Activated naive CD4-positive, alpha-beta T cell treated with anti-CD3 and anti-CD28 coated beads, Interleukin-2, amount 50 U/mL, for 16 hours (primary cell): ENCODE results near the gene AIP.
A peak's percentile ranks its signal among the peaks of the same experiment; 100 is the strongest.
"Not testable (repeated sequence)": the region's sequence is repeated elsewhere in the genome, so short reads cannot be mapped to it uniquely, and the experiment has no call there.

Source experiments
- DNase-seq: peaks from one replicate; pipeline ENCODE4 v3.0.0-alpha.2; 2020

The AIP gene

DNA sequence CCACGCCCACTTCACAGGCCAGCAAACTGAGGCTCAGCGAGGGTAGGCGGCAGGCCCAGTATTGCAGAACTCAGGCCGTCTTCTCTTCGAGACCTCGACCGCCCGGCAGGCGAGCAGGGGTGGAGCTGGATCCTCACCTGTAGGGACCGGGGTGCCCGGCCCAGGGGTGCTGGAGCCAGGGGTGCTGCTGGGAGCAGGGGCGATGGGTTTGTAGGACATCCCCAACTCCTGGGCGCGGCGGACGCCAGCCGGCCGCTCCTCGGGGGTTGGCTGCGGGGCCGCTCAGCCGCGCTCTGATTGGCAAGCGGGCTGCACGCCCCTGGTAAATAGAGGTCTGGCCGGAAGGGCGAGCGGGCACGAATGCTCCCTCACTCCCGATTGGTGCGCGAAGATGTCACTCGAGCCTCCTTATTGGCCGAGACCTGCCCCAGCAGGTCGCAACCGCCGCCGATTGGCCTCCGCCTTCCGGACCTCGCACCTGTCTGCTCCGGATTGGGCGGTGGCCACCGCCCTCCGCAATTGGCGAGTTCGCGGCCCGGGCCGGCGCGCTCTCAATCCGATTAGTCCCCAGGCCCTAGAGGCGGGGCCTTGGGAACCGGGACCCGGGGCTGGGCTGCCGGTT lies 25.1 kb downstream of the AIP start, which contains the start of gene CDK2AP2:
Gene CDK2AP2, minus strand, starts transcription at position 299 of the 622 bp plus-strand sequence. Its CDS starts 80 bp downstream, at position 219.
- peak; percentile 98 for DNase-seq

DNA sequence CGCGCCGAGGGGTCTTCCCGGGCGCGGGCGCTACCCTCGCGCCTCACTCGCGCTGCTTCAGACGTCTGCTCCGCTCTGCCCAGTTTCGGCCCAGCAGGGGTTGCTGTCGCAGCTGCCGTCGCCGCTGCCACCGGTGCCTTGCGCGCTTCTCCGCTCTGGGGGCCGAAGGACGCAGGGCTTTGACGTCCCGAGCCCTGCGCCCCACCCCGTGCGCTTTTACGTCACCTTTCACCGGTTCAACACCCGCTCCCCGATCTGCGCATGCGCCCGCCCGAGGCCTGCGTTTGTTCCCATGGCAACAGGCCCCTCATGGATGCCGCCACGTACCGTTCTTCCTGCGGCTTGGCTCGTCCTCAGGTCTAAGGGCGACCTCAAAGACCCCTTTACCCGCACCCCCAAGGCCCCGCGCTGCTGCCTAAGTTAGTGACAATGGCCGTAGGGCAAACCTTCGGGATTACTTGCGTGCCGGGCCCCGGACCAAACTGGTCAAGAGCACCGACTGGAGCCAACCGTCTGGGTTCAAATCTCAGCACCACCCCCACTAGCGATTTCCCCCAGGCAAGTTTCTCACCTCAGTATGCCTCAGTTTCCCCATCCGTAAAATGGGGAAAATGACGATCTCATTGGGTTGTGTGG lies 25.8 kb downstream of the AIP start:
- peak; percentile 99 for DNase-seq

GRCh38 chr11:67510023-67510345 lies 27.2 kb downstream of the AIP start:
- DNase-seq, result no peak

GRCh38 chr11:67511558-67511957 lies 28.7 kb downstream of the AIP start:
- not testable (repeated sequence) for DNase-seq

DNA sequence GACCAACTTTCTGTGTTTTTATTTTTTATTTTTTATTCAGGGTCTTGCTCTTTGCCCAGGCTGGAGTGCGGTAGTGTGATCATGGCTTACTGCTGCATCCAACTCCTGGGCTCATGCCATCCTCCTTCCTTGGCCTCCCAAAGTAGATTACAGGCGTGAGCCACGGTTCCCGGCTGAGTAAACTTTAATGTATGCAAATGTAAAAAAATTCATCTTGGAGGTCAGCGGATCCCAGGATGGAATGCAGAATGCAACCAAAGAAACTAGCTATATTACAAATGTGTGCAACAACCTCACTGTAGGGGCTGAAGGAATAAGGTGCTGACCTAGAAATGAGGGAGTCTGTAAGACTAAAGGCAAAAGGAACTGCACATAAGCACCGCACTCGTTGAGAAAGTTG lies 31.3 kb downstream of the AIP start:
- DNase-seq, result no peak

DNA sequence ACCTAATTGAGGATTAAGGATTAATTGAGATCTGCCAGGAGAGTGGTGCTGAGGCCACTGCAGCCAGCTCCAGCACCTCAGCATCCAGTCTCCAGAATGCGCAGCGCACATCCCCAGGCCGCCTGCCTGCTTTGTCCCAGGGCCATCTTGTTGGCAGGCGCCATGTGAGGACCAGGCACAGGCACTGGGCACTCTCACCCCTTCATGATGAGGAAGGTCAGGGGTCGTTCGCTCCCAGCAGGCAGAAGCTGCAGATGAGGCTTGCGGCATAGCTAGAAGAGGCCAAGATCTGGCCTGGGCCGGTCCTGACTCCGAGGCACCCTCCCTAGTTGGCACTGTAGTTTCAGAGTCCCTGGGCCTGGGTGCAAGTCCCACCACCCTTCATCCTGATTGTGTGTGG lies 34.0 kb downstream of the AIP start:
- no peak for DNase-seq

DNA sequence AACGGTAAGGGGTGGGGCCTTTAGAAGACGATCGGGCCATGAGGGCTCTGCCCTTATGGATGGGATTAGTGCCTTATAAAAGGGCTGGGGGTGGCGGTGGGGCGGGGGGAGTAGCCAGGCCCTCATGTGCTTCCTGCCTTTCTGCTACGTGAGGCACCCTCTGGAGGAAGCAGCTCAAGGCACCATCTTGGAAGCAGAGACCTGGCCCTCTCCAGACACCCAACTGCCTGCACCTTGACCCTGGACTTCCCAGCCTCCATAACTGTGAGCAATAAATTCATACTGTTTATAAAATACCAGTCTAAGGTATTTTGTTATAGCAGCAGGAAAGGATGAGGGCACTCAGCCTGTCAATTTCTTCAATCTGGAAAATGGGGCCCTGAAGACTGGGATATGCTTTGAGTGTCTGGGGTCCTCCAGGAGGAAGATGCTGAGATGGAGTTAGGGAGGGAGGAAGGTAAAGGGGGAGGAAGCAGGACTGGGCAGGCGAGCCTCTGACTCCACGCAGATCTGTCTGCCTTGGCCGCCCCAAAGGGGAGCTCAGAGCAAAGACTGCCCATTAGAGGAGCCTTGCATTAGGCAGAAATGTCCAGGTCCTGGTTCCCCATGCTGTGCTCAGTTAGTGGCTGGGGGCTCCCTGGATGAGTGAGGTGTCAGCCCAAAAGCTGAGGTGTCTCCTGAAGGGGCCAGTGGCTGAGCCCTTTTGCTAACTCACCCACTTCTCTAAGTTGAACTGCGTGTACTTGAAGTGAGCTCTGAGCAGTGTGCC lies 35.1 kb downstream of the AIP start:
- DNase-seq, result no peak

- DNase-seq, result no peak
Measured at GRCh38 chr11:67519726-67520125, 36.9 kb downstream of the AIP start.

DNA sequence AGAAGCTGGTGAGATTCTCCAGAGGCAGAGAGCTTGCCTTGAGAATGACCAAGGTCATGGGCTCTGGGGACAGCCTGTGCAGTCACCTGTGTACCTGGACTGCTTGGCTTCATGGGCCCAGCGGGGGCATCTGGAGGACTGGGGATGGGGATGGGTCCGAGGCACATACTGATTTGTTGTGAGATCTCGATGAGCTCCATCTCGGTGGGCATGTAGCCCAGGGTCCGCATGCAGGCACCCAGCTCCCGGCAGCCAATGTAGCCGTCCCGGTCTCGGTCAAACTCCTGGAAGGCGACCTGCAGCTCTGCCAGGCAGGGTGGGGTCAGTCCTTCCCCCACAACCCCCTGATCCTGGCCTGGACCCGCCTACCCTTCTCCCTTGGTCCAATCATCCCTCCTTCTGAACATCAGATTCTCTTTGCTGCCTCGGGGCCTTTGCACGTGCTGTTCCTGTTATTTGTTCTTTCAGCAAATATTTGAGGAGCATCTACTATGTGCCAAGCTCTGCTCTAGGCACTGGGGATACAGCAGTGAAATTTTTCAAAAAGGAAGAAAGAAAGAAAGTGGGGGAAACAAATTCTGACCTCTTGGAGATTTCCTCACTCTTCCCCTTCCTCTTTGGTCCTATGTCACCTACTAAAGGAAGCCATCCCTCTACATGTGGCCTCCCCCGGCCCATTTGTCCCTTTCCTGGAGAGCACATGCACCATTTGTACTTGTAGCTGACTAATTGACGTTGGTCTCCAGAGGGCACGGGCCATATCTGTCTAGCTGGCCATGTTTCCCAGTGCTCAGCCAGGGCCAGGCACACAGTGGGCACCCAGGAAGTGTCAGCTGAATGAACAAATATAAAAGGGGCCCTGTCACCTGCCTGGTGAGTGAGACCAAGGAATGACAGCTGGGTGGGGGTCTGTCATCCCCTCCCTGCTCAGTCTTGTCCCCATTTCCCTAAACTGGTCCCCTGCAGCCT lies 38.3 kb downstream of the AIP start:
- no peak for DNase-seq

- DNase-seq, result no peak
Measured at GRCh38 chr11:67521924-67522323, 39.1 kb downstream of the AIP start.

GRCh38 chr11:67522338-67522737 lies 39.5 kb downstream of the AIP start:
- DNase-seq, result no peak

DNA sequence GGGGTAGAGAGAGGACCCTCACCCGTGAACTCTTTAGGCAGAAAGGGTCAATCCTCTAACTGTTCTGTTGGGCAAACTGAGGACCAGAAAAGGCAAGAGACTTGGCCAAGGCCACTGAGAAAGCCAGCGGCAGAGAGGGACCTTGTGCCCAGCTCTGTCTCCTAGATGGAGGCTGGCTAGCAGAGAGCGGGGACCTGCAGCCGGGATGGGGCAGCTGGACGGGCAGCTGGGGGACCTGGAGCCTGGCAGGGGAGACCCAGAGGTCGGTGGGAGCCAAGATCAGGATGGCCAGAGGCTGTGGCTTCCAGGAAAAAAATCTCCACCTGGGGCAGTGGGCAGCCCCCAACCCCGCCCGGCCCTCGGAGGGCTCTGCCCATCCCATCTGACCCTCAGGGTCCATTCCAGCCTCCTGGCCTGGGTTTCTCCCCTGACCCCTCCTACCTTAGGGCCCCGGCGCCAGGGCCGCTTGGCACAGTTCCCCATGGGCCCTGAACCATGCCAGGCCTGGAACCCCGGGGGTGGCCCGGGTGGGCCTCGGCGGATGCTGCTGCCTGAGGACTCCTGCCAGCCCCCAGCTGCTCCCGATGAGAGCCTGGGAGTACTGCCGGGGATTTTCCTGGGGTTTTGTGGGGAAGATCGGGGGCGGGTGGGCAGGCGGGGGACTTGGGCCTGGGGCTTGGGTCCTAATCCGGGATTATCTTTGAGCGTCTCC lies 40.2 kb downstream of the AIP start, which contains the start of gene CABP2:
Gene CABP2, minus strand, starts transcription at position 603 of the 712 bp plus-strand sequence. Its CDS starts 120 bp downstream, at position 483.
- no peak for DNase-seq

DNA sequence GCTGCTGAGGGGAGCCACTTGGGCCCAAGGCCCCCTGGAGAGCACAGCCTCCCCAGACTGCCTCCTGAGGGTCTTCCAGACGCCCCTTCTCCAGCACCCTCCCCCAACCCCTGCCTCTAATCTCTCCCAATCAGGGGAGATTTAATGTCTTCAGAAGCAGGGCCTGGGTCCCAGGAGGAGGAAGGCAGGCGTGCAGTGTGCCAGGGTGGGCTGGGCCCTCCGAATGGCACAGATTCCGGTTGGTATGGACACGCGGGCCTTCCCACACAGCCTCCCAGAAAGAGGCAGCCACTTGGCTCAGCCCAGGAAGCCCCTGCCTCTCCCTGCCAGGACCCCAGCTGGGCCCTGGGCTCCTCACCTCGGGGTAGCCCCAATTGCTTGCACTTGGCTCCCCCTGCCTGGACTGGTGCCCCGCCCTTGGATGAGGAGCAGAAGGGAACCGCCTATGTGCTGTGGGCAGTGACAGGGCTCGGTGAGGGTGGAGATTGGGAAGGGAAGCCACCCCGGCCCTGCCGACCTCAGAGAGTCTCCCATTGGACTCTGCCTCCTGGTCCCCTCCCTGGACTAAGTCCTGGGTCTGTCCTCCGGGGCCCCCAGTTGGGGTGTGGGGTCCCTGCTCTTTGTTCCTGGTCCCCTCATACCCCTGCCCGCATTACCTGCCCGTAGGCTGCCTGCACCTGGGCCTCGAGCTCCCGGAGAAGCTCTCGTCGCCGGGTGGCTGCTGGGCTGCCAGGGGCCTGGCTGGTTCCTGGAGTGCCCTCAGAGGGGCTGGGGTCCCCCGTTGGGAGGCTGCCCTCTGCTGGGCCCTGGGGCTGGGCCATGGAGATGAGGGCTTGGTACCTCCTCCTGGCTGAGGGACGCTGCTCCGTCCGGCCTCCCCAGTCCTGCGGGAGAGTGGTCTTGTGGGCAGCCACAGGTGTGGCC lies 41.0 kb downstream of the AIP start:
- DNase-seq, result no peak

- no peak for DNase-seq
Measured at GRCh38 chr11:67524480-67524808, 41.6 kb downstream of the AIP start.

DNA sequence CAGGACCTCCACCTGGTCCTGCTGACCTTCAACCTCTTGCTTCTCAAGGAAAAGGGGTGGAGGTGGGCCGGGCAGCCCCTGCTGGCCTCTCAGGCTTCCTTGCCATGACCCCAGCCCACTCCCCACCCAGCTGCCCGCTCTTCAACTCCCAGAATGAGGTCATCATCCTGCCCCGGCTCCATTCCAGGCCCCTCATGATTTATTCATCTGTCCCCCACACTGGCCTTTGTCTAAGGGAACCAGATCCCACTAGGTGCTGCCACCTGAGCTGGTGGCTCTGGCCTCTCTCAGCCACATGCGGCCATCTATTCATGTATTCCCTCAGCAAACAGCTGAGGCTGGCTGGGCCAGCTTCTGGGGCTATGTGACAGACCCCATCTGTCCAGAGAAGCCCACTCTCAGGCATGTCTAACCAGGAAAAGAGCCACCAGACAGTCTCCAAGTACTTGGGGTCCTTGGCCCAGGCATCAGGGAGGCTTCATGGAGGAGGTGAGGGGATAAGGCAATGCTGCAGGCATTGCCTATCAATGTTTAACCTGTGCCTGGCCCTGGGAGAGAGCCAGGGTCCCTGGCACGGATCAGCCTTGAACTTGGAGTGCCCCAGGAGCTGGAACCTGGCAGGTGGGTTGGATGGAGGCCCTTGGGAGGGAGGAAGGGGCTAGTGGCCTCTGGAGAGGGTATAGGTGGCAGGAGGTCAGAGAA lies 42.6 kb downstream of the AIP start:
- no peak for DNase-seq

DNA sequence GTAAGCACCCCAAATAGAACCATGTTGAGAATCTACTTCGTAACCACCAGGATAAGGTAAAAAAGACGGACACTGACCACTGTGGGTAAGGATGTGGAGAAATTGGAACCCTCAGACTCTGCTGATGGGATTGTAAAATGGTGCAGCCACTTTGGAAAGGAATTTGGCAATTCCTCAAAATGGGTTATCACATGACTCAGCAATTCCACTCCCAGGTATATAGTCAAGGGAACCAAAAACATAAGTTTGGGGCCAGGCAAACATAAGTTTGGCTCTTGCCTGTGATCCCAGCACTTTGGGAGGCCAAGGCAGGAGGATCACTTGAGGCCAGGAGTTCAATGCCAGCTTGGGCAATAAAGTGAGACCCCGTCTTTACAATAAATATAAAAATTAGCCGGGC lies 45.5 kb downstream of the AIP start:
- DNase-seq, result no peak

DNA sequence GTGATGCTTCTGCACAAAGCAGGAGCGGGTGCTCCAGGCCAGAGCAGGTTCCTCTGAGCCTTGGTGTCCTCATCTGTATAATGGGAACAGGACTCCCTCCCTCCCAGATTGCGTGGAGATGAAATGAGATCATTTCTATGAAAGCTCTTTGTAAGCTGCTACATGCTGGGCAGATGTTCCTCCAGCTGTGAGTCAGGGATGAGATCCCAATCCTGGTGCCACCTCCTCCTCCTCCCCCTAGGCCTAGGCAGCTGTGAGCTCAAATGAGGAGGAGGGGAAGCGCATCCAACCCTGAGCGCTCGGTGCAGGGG lies 47.4 kb downstream of the AIP start:
- no peak for DNase-seq

- no peak for DNase-seq
Measured at GRCh38 chr11:67532889-67533288, 50.1 kb downstream of the AIP start.

DNA sequence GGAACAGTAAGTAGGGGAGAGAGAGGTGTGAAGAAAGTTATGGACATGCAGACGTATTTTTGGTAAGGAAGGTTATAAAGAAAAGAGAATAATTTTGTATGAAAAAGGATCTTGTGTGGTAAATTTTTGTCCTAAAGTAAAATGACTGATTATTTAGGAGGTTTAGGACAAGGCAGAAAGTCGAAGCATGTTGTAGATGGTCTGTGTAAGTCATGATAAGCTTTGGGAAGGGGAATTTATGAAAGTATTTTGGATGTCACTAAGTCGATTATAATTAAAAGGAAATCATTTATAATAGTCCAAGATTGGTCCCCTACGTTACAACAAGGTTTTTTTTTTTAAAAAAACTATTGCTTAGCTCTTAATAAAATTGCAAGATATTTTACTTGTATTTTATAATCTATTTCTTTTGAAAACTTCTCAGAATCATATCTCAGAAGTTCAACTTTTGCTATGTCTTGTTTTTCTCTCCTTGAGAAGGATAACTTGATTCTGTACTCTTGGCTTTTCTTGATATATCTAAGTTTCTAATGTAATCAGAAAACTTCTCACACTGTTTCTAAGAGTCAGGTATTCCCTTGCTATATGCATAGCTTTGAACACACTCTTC lies 51.3 kb downstream of the AIP start:
- no peak for DNase-seq

DNA sequence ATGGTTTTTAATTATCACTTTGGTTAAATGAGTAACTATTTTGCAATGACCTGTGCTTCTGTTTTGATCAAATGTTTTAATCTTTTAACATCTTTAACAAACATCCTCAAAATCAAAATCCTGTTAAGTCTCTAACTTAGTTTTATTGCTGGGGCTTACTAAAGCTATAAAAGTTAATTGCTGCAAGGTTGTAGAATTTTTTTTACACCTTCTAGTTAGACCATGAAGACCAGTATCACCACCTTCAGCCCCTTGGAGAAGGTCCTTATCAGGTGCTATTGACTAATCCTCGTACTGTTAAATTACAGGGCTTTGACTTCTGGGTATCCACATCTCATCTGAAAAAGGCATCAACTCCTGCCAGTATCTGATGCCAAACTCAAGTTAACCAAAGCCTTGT lies 52.7 kb downstream of the AIP start:
- no peak for DNase-seq
